Transverse colon (tissue), 4 donors: Measurements from ENCODE around the gene SSR4. TPM values are rescaled to one million over a fixed set of nuclear protein-coding genes. Genes with fewer than 3 reads are reported as not detected.

Source experiments
- DNase-seq: peaks from one replicate; pipeline ENCODE4 v3.0.0-alpha.2; 2019
- H3K27ac ChIP-seq, 4 donors: fragments of 200-600 bp; sonication (generic); 2 replicates each; pipeline ENCODE4 v1.5.1; 2016 to 2018; ENCODE audit warnings: inconsistent platforms in 4 of 4
- H3K27me3 ChIP-seq: fragments of 200-600 bp; sonication (generic); 2 replicates; pipeline ENCODE4 v1.5.1; 2017; ENCODE audit warnings: inconsistent platforms
- H3K36me3 ChIP-seq, 4 donors: fragments of 200-600 bp; sonication (generic); 2 replicates each; pipeline ENCODE4 v1.5.1; 2017 to 2019; ENCODE audit warnings: inconsistent platforms in 4 of 4
- H3K4me1 ChIP-seq, 4 donors: fragments of 200-600 bp; sonication (generic); 2 replicates each; pipeline ENCODE4 v1.5.1; 2017 to 2020; ENCODE audit warnings: inconsistent platforms in 4 of 4
- H3K4me3 ChIP-seq, 4 donors: fragments of 200-600 bp; sonication (generic); 1 replicate in 1 of 4; 2 replicates in 3 of 4; pipeline versions ENCODE4 v1.5.1 to v1.6.1; 2017 to 2019; ENCODE audit warnings: inconsistent platforms in 4 of 4
- H3K9me3 ChIP-seq, 2 donors: fragments of 200-600 bp; sonication (generic); 2 replicates each; pipeline ENCODE4 v1.5.1; 2017 to 2019; ENCODE audit warnings: inconsistent platforms in 2 of 2
- CTCF ChIP-seq, 5 experiments: fragments of 200-600 bp in 3 of 5; fragments of 450-650 bp in 2 of 5; sonication (generic) in 3 of 5; IDR thresholded peaks; 1 replicate in 2 of 5; 2 replicates in 3 of 5; pipeline ENCODE4 v1.5.1; 2016 to 2017; ENCODE audit warnings: antibody characterized with exemption in 5 of 5, inconsistent platforms in 3 of 5, mild to moderate bottlenecking in 2 of 5, moderate library complexity in 1 of 5
- EP300 ChIP-seq: sonication (generic); formaldehyde crosslinking; IDR thresholded peaks from one replicate; pipeline ENCODE4 v1.6.1; 2017; ENCODE audit warnings: antibody characterized with exemption, low read depth
- POLR2A ChIP-seq: fragments of 450-650 bp; IDR thresholded peaks from one replicate; pipeline ENCODE4 v1.6.1; 2016; ENCODE audit warnings: antibody characterized with exemption, mild to moderate bottlenecking, moderate library complexity
- POLR2AphosphoS5 ChIP-seq, 3 donors: sonication (generic); formaldehyde crosslinking; IDR thresholded peaks; one replicate each; pipeline ENCODE4 v1.6.1; 2016; ENCODE audit warnings: antibody characterized with exemption in 3 of 3
- WGBS, 2 donors: methylation state at CpG; one replicate each; pipeline ENCODE4 v1.1.5; 2018; ENCODE audit warnings: low coverage in 1 of 2; 5-methylcytosine and 5-hydroxymethylcytosine counted together
- in situ Hi-C, 4 donors: fragments of 200-750 bp; cut with MboI; loops; one replicate each; pipeline versions ENCODE4 v1.15.0 to v1.15.1; 2017; ENCODE audit warnings: low sequenced_read_pairs in 3 of 4, low pct_ligation_motif_present in 1 of 4, low pct_unique_long_range_greater_than_20kb in 1 of 4
- intact Hi-C: fragments of 100-400 bp; cut with DNase I; formaldehyde crosslinking; loops from one replicate; pipeline ENCODE4 v1.15.1; 2023; ENCODE audit warnings: low total_unique reads
- total RNA-seq, 4 donors: library from RNA; depleted of rRNA; stranded (reverse); fragments of >200 nt; gene quantifications; one replicate each; pipeline ENCODE4 v1.1.0, GENCODE V29; 2016

Gene SSR4
- total RNA-seq, 4 donors from 2014 or later: 16.1 to 165 (median 95.8) TPM

GRCh38 chrX:153825042-153825441 lies 30.6 kb downstream of the SSR4 start:
- WGBS, 2 donors: 70% methylated on average over 7 of the region's 8 CpGs; no CpG with 5 or more reads in 1 of the 2 donors
- Histone ChIP-seq H3K4me3 (no peak overlapping the region), H3K36me3 (no peaks in the 10 kb centered on the region), H3K27me3 (peaks cover 23% of the 10 kb centered on the region), H3K9me3 (no peaks in the 10 kb centered on the region), H3K27ac (no peak overlapping the region), H3K4me1 (peaks cover 0 to 8% (median 6%) of the 10 kb centered on the region in 4 donors)
- intact Hi-C loops (no loop called here), in situ Hi-C loops (no loop called here)
- no peak for DNase-seq
- TF ChIP-seq EP300 (no peak), POLR2A (no peak), POLR2AphosphoS5 (IDR thresholded peaks at IDR 0.05) (no peak), CTCF (IDR thresholded peaks at IDR 0.05) (no peak)

GRCh38 chrX:153827016-153827415 lies 32.5 kb downstream of the SSR4 start:
- TF ChIP-seq CTCF (IDR thresholded peaks at IDR 0.05) (no peak), EP300 (no peak), POLR2A (no peak), POLR2AphosphoS5 (IDR thresholded peaks at IDR 0.05) (no peak)
- Histone ChIP-seq H3K36me3 (no peaks in the 10 kb centered on the region), H3K27me3 (peaks cover 38% of the 10 kb centered on the region), H3K4me3 (no peak overlapping the region), H3K27ac (no peak overlapping the region), H3K4me1 (peaks cover 0 to 8% (median 6%) of the 10 kb centered on the region in 4 donors), H3K9me3 (no peaks in the 10 kb centered on the region)
- DNase-seq: no peak
- in situ Hi-C loops: no loop called here
- intact Hi-C loops: no loop called here
- 63% methylated on average over 3 of the region's 3 CpGs; no CpG with 5 or more reads in 1 of the 2 donors for WGBS, 2 donors

- 76% methylated on average over 9 of the region's 9 CpGs; no CpG with 5 or more reads in 1 of the 2 donors for WGBS, 2 donors
- TF ChIP-seq CTCF (IDR thresholded peaks at IDR 0.05) (no peak), POLR2A (no peak), POLR2AphosphoS5 (IDR thresholded peaks at IDR 0.05) (no peak), EP300 (no peak)
- Histone ChIP-seq H3K9me3 (no peaks in the 10 kb centered on the region), H3K4me3 (peak overlapping the region in 1 of 4 donors; percentile 51), H3K27ac (peak overlapping the region in 3 of 4 donors; percentile 52 to 72 (median 54)), H3K27me3 (peaks cover 39% of the 10 kb centered on the region), H3K4me1 (peaks cover 0 to 8% (median 6%) of the 10 kb centered on the region in 4 donors), H3K36me3 (no peaks in the 10 kb centered on the region)
- no peak for DNase-seq
- in situ Hi-C loops (no loop called here), intact Hi-C loops (no loop called here)
Observed at GRCh38 chrX:153827903-153828302, 33.4 kb downstream of the SSR4 start.

GRCh38 chrX:153828308-153828707 lies 33.8 kb downstream of the SSR4 start:
- Histone ChIP-seq H3K27ac (peak overlapping the region; percentile 23 to 72 (median 53)), H3K27me3 (peaks cover 39% of the 10 kb centered on the region), H3K4me3 (peak overlapping the region in 2 of 4 donors; percentile 31 to 51), H3K36me3 (no peaks in the 10 kb centered on the region), H3K9me3 (no peaks in the 10 kb centered on the region), H3K4me1 (peaks cover 0 to 8% (median 6%) of the 10 kb centered on the region in 4 donors)
- in situ Hi-C loops: no loop called here
- DNase-seq: no peak
- intact Hi-C loops: no loop called here
- TF ChIP-seq POLR2AphosphoS5 (IDR thresholded peaks at IDR 0.05) (no peak), CTCF (IDR thresholded peaks at IDR 0.05) (no peak), EP300 (no peak), POLR2A (no peak)
- 44% methylated on average over 15 of the region's 17 CpGs; no CpG with 5 or more reads in 1 of the 2 donors for WGBS, 2 donors
